Tongue (tissue), 2 donors: ENCODE data around the gene CHCHD3. TPM values are rescaled to one million over a fixed set of nuclear protein-coding genes. Genes with fewer than 3 reads are reported as not detected.
"Not testable (repeated sequence)": the region's sequence is repeated elsewhere in the genome, so short reads cannot be mapped to it uniquely, and the experiment has no call there.

Experiments used
- DNase-seq: peaks from one replicate; pipeline ENCODE4 v3.0.0-alpha.2; 2015
- total RNA-seq: library from RNA; depleted of rRNA; stranded (reverse); fragments of >200 nt; gene quantifications from one replicate; pipeline ENCODE4 v1.2.3, GENCODE V29; 2014

The CHCHD3 gene
- total RNA-seq, 1 donor from 2014 or later = 123 TPM

- no peak for DNase-seq
These were observed 128.4 kb downstream of the CHCHD3 start for GRCh38 chr7:132953468-132953867.

DNA sequence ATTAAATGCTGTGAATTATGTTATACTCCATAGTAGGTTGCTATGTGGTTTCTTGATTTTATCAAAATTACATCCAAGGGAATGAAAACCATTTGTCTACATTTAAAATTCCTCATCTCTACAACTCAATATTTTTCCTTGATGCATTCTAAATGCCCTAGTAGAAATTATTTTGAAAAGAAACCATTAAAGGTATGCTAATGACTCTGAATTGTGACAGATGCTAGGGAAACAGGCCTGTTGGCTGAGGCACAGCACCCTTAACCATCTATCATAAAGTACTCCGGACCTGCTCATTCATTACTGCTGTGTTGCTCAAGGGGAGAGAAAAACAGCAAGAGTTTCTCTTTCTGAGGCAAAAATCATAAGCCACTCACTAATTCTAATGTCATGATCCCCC lies 131.2 kb downstream of the CHCHD3 start:
- DNase-seq = no peak

DNA sequence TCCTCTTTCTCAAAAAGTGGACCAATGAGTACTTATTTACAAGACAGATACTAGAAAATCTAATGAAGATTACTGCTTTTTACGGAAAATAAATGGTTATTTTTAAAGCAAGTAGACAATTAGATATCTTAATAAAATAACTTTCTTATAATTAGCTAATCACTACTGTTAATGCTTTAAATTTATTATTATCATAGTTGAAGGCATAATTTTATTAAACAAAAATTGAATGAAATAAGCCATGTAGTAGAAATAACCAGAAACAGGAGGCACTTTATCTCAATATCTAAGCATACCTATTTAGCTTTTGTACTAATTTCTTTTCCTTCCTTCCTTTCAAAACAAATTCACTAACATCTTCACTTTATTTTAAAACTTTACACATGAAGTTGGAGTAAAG lies 134.9 kb downstream of the CHCHD3 start:
- no peak for DNase-seq

GRCh38 chr7:132944774-132945173 lies 137.1 kb downstream of the CHCHD3 start:
- no peak for DNase-seq

DNA sequence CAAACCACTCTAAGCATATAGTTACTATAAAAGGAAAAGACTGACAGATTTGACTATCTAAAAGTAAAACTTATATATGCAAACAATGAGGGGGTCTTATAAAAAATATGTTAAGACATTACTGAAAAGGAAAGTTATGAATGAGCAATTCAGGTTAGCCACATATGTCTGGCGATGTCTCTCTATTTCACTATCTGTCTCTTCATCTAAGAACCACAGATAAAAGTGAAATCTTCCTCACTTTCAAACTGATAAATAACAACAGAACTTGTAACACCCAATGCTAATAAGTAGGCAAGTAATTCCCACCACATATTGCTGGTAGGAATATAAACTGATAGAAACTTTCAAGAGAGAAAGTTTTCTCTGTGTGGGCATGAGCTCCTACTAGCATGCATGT lies 138.2 kb downstream of the CHCHD3 start:
- DNase-seq = no peak

DNA sequence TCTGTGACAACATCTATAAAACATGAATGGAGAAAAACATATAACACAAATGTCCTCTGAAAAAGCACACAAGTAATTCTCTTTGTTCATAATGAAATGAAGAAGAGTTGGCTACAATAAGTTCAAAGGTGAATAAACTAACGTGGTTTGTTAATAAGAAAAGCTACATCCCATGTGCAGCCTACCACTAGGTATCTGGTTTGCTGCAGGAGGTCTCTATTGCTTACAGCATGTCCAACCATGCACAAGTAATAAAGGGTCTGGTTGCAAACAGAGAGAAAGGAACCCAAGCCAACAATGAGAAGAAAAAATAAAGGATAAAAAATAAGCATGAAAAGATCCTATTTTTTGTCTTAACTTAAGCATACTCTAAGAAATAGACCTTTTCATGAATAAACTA lies 139.2 kb downstream of the CHCHD3 start:
- DNase-seq = no peak

DNA sequence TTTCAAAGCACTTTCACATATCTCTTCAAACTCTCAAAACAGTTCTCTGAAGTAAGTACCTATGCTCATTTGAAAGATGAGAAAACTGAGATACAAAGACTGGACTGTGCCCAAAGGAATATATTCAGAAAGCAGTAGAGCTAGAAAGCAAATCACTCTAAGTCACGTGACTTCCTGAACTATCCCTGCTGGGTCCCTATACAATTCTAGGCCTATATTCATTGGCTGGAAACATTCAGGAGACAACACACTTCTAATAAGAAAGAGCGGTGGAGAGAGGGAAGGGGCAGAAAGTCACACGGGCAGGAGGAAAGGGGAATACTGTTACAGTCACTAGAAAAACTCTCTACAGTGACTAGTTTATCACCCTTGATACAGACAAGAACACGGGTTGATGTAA lies 140.0 kb downstream of the CHCHD3 start:
- DNase-seq = no peak

- DNase-seq = no peak
These were observed 140.5 kb downstream of the CHCHD3 start for GRCh38 chr7:132941428-132941827.

GRCh38 chr7:132940084-132940483 lies 141.8 kb downstream of the CHCHD3 start:
- DNase-seq = no peak

GRCh38 chr7:132939495-132939894 lies 142.4 kb downstream of the CHCHD3 start:
- no peak for DNase-seq

- DNase-seq = no peak
These were observed 144.6 kb downstream of the CHCHD3 start for GRCh38 chr7:132937286-132937685.

GRCh38 chr7:132935608-132936007 lies 146.3 kb downstream of the CHCHD3 start:
- no peak for DNase-seq

DNA sequence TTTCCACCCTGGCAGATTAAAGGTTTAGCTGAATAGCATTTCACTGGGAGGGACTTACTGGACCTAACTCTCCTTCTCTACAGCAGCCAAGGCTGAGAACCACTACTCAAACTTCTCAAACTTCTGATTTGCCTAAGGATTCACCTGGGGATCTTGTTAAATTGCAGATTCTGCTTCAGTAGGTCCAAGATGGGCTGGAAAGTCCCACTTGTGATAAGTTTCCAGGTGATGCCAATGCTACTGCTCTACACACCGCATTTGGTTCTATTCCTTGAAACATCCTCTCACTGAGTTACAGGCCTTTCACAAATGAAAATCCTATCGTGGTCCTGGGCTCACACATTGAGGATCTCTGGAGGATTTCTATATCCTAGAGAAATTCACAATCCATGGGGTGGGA lies 147.9 kb downstream of the CHCHD3 start:
- no peak for DNase-seq

DNA sequence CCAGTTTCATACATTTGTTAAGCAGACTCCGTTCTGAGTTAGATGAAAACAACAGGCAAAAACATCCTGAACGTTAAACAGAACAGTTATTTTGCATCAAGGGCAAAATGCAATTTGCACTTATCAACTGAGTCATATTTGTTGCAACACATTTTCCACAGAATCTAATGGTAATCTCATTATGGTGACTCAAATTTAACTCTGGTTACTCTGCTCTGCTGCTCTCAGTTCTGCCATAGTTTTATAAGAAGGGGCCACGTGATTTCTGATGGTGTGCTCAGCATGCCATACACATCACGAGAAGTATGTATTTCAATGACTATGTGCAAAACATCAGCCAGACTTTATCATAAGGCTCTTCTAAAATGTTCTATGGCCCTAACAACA lies 148.8 kb downstream of the CHCHD3 start:
- no peak for DNase-seq

- no peak for DNase-seq
These were observed 149.4 kb downstream of the CHCHD3 start for GRCh38 chr7:132932296-132933071.

DNA sequence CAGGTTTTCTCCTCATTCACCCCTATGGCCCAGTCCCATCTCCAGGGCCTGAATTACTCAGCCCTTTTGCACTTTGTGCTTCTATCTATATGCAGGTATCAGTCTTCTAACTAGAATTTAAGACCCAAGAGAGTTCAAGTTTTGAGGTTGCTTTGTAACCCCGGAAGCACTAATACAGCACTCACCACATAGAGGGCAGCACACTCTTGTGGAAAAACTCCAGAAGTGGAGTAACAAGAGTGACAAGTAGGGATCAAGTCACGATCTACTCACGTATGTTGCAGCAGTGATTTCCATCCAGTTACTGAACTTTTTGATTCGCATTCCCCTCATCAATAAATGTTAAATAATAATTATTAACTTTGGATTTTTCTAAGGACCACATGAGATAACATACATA lies 151.0 kb downstream of the CHCHD3 start:
- DNase-seq = no peak

- not testable (repeated sequence) for DNase-seq
These were observed 151.9 kb downstream of the CHCHD3 start for GRCh38 chr7:132929944-132930343.

DNA sequence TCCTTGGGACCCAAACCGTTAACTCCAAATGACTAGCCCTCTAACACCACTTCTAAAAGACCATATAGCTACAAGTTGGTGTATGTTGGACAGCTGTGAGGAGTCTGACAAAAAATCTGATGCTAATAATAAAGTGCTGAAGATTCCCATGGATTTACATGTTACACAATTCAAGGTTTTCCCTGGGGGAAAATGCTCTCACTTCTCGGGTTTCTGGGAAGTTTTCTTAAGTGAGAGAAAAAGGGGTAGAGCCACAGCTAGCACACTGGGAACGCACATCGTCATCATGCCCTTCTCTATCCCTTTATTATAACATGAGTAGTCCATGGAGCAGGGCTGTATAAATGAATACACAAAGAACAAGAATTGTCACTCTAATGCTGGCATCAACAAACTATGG lies 162.1 kb downstream of the CHCHD3 start:
- DNase-seq = no peak

DNA sequence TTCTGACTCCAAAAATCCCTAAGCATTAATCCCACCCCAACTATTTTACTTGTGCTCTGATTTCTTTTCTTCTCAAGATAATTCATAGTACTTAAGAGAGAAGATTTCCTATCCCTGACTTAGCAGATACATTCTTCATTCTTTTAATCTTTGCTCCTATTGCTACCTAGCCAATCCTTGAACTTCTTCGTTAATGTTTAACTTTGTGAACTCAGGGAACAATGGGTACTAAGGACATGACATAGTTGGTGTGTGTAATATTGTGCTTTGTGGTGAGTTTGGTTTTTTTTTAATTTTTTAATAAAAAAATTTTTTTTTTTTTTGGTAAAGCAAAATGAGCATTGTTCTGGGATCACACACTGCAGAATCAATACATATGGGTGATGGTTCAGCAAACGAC lies 166.2 kb downstream of the CHCHD3 start:
- no peak for DNase-seq

DNA sequence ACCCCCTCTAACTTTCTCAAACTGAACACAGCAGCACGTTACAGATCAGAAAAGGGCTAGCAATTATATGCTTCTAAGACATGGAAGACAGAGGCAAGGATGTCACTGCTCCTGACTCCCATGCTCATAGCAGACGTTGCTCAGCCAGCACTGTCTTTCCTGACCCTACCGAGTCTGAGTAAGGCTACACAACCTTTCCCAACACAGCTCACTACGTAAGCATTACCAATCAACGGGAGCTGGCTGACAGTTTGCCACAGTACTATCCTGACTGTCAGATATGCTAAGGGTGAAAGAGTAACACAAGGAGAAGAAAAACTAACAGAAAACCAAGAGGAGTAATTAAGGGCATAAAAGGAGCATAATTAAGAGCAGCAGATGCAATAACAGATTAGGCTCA lies 171.2 kb downstream of the CHCHD3 start:
- no peak for DNase-seq

DNA sequence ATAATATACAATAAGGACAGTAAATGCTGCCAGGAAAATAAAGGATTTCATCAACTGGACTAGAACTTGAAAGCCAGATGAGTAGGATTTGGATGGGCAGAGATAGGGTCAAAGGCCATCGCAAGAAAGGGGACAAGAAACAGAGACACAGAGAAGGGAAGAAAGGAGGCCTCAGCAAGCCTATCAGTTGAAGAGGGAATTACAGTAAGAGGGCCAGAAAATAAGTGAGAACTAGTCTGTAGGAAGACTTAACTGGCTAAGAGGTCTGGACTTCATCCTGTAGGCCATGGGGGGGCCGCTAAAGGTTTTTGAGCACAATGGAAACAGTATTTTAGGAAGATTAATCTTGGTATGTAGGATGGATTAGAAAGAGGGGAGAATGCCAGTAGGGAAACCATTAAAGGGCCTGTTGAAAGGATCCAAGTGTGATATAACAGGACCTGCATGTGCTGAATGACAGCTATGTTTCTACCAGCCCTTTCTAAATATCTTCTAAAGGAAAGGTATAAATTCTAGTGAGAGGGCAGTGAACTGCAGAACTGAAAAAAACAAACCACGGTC lies 174.4 kb downstream of the CHCHD3 start:
- no peak for DNase-seq

DNA sequence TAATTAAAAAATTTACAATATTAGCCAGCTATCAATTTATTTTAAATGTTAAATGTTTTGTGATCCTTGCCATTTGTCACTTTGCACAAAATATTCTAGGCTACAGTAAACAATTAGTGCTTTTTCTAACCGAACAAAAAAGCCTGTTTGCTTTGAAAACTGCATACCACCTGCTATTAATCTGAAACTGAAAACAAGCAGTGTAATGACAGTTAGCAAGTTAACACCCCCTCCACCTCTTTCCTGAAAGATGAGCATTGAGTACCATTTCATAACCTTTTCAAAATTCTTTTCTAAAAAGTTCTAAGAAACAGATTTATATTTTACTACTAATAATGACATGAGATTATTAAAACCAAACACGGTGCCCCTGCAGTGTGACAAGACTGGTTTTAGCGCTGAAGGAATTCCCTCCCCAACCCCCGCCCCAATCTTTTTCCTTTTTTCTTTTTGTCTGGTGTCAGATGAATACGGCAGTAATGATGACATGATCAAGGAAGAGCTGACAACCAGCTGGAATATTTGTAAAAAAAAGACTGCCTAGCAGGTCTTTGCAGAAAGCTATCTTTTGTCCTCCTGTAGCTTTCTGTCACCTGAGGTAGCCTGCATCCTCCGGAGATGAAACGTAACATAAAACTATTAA lies 175.6 kb downstream of the CHCHD3 start:
- DNase-seq = no peak

DNA sequence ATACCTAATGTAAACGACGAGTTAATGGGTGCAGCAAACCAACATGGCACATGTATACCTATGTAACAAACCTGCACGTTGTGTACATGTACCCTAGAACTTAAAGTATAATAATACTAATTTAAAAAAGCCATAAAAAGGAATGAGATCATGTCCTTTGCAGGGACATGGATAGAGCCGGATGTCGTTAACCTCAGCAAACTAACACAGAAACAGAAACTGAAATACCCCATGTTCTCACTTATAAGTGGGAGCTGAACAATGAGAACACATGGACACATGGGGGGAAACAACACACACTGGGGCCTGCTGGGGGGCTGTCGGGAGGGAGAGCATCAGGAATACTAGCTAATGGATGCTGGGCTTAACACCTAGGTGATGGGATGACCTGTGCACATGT lies 176.8 kb downstream of the CHCHD3 start:
- DNase-seq = not testable (repeated sequence)

GRCh38 chr7:132904209-132904608 lies 177.7 kb downstream of the CHCHD3 start:
- DNase-seq = no peak
